Duodenal mucosa (tissue), 2 donors: ENCODE results near the gene HOXD8.

ENCODE experiments used
- H3K27ac ChIP-seq: one replicate; pipeline ENCODE4 v1.7.0; 2013; ENCODE audit warnings: low read depth, low read length
- H3K27me3 ChIP-seq, 2 donors: one replicate each; pipeline ENCODE4 v1.7.0; 2013; ENCODE audit warnings: low read length in 2 of 2, control low read depth in 1 of 2; ENCODE audit not compliant: insufficient read depth in 2 of 2, control insufficient read depth in 1 of 2
- H3K36me3 ChIP-seq, 2 donors: one replicate each; pipeline ENCODE4 v1.7.0; 2013; ENCODE audit warnings: low read length in 2 of 2, control low read depth in 1 of 2; ENCODE audit not compliant: insufficient read depth in 2 of 2, control insufficient read depth in 1 of 2
- H3K4me1 ChIP-seq, 2 donors: one replicate each; pipeline ENCODE4 v1.7.0; 2013; ENCODE audit warnings: low read length in 2 of 2, control low read depth in 1 of 2; ENCODE audit not compliant: insufficient read depth in 2 of 2, control insufficient read depth in 1 of 2
- H3K4me3 ChIP-seq, 2 donors: one replicate each; pipeline ENCODE4 v1.7.0; 2013; ENCODE audit warnings: low read length in 2 of 2, low read depth in 1 of 2
- H3K9ac ChIP-seq, 2 donors: one replicate each; pipeline ENCODE4 v1.7.0; 2013; ENCODE audit warnings: low read length in 2 of 2, low read depth in 1 of 2
- H3K9me3 ChIP-seq, 2 donors: one replicate each; pipeline ENCODE4 v1.7.0; 2013; ENCODE audit warnings: low read length in 2 of 2, control low read depth in 1 of 2; ENCODE audit not compliant: control insufficient read depth in 1 of 2

The HOXD8 gene

GRCh38 chr2:176170602-176171305 is 41.2 kb downstream of the HOXD8 start:
- Histone ChIP-seq H3K27me3 (peaks cover 77 to 88% of the 10 kb centered on the region in 2 donors), H3K9me3 (no peaks in the 10 kb centered on the region), H3K36me3 (no peaks in the 10 kb centered on the region), H3K27ac (no peak overlapping the region), H3K9ac (no peak overlapping the region), H3K4me3 (no peak overlapping the region), H3K4me1 (no peaks in the 10 kb centered on the region)

- no peak overlapping the region for H3K27ac ChIP-seq
- H3K4me3 ChIP-seq, result no peak overlapping the region
- no peaks in the 10 kb centered on the region for H3K4me1 ChIP-seq
- H3K27me3 ChIP-seq, result peaks cover 77 to 88% of the 10 kb centered on the region in 2 donors
- H3K9me3 ChIP-seq, result no peaks in the 10 kb centered on the region
- no peak overlapping the region for H3K9ac ChIP-seq
- no peaks in the 10 kb centered on the region for H3K36me3 ChIP-seq
These were observed 42.0 kb downstream of the HOXD8 start for GRCh38 chr2:176171351-176172006.

- Histone ChIP-seq H3K27ac (no peak overlapping the region), H3K27me3 (peaks cover 83 to 87% of the 10 kb centered on the region in 2 donors), H3K9me3 (no peaks in the 10 kb centered on the region), H3K9ac (no peak overlapping the region), H3K36me3 (no peaks in the 10 kb centered on the region), H3K4me1 (no peaks in the 10 kb centered on the region), H3K4me3 (no peak overlapping the region)
These were observed 42.7 kb downstream of the HOXD8 start for GRCh38 chr2:176172007-176172894.

- H3K27ac ChIP-seq, result no peak overlapping the region
- no peak overlapping the region for H3K9ac ChIP-seq
- no peaks in the 10 kb centered on the region for H3K4me1 ChIP-seq
- H3K9me3 ChIP-seq, result no peaks in the 10 kb centered on the region
- H3K27me3 ChIP-seq, result peaks cover 86 to 87% of the 10 kb centered on the region in 2 donors
- H3K36me3 ChIP-seq, result no peaks in the 10 kb centered on the region
- H3K4me3 ChIP-seq, result no peak overlapping the region
These were observed 43.5 kb downstream of the HOXD8 start for GRCh38 chr2:176172895-176173566.

GRCh38 chr2:176173567-176174381 is 44.3 kb downstream of the HOXD8 start:
- H3K9ac ChIP-seq, result no peak overlapping the region
- H3K27me3 ChIP-seq, result peaks cover 93 to 94% of the 10 kb centered on the region in 2 donors
- H3K27ac ChIP-seq, result no peak overlapping the region
- no peaks in the 10 kb centered on the region for H3K36me3 ChIP-seq
- H3K9me3 ChIP-seq, result no peaks in the 10 kb centered on the region
- no peaks in the 10 kb centered on the region for H3K4me1 ChIP-seq
- no peak overlapping the region for H3K4me3 ChIP-seq

- H3K4me1 ChIP-seq, result no peaks in the 10 kb centered on the region
- H3K9me3 ChIP-seq, result no peaks in the 10 kb centered on the region
- H3K9ac ChIP-seq, result no peak overlapping the region
- peaks cover 95% of the 10 kb centered on the region in 2 donors for H3K27me3 ChIP-seq
- no peak overlapping the region for H3K4me3 ChIP-seq
- no peak overlapping the region for H3K27ac ChIP-seq
- no peaks in the 10 kb centered on the region for H3K36me3 ChIP-seq
These were observed 44.9 kb downstream of the HOXD8 start for GRCh38 chr2:176174382-176174823.

- H3K27me3 ChIP-seq, result peaks cover 95 to 96% of the 10 kb centered on the region in 2 donors
- no peak overlapping the region for H3K4me3 ChIP-seq
- H3K27ac ChIP-seq, result no peak overlapping the region
- no peaks in the 10 kb centered on the region for H3K36me3 ChIP-seq
- no peak overlapping the region for H3K9ac ChIP-seq
- no peaks in the 10 kb centered on the region for H3K9me3 ChIP-seq
- H3K4me1 ChIP-seq, result no peaks in the 10 kb centered on the region
These were observed 45.6 kb downstream of the HOXD8 start for GRCh38 chr2:176174824-176175708.

- peaks cover 92 to 95% of the 10 kb centered on the region in 2 donors for H3K27me3 ChIP-seq
These were observed 46.5 kb downstream of the HOXD8 start for GRCh38 chr2:176175709-176176607.

More at GRCh38 chr2:176175709-176176607, 46.5 kb downstream of the HOXD8 start:
- Histone ChIP-seq H3K9me3 (no peaks in the 10 kb centered on the region), H3K4me3 (no peak overlapping the region), H3K9ac (no peak overlapping the region), H3K4me1 (no peaks in the 10 kb centered on the region), H3K27ac (no peak overlapping the region), H3K36me3 (no peaks in the 10 kb centered on the region)
